Parathyroid adenoma (tissue), 2 donors: ENCODE results near the gene LBR.
"Not testable (repeated sequence)": the region's sequence is repeated elsewhere in the genome, so short reads cannot be mapped to it uniquely, and the experiment has no call there.

Source experiments
- H2AFZ ChIP-seq: fragments of 300-600 bp; sonication (generic); one replicate; pipeline ENCODE4 v1.7.0; 2017; ENCODE audit warnings: antibody characterized with exemption, mild to moderate bottlenecking
- H3K27ac ChIP-seq: fragments of 300-600 bp; sonication (generic); one replicate; pipeline ENCODE4 v1.7.0; 2017
- H3K27me3 ChIP-seq: fragments of 300-600 bp; sonication (generic); one replicate; pipeline ENCODE4 v1.7.0; 2017; ENCODE audit warnings: low read length; ENCODE audit not compliant: control insufficient read depth, insufficient read depth
- H3K36me3 ChIP-seq: fragments of 300-600 bp; sonication (generic); one replicate; pipeline ENCODE4 v1.7.0; 2017; ENCODE audit warnings: low read length; ENCODE audit not compliant: control insufficient read depth, insufficient read depth
- H3K4me1 ChIP-seq: fragments of 300-600 bp; sonication (generic); one replicate; pipeline ENCODE4 v1.7.0; 2017; ENCODE audit warnings: control low read depth
- H3K4me2 ChIP-seq: fragments of 300-600 bp; sonication (generic); one replicate; pipeline ENCODE4 v1.7.0; 2017; ENCODE audit warnings: low read length
- H3K4me3 ChIP-seq: fragments of 300-600 bp; sonication (generic); one replicate; pipeline ENCODE4 v1.7.0; 2017; ENCODE audit warnings: low read depth, low read length
- H3K79me2 ChIP-seq: fragments of 300-600 bp; sonication (generic); one replicate; pipeline ENCODE4 v1.7.0; 2017; ENCODE audit warnings: control low read depth
- H3K9ac ChIP-seq: fragments of 300-600 bp; sonication (generic); one replicate; pipeline ENCODE4 v1.7.0; 2017; ENCODE audit warnings: mild to moderate bottlenecking
- H3K9me3 ChIP-seq: fragments of 300-600 bp; sonication (generic); one replicate; pipeline ENCODE4 v1.7.0; 2017; ENCODE audit warnings: low read length; ENCODE audit not compliant: control insufficient read depth
- TF ChIP-seq, protein P1 (sequence below): fragments of 300-600 bp; sonication (generic); IDR thresholded peaks from one replicate; pipeline ENCODE4 v1.7.0; 2017; ENCODE audit warnings: antibody characterized with exemption, mild to moderate bottlenecking
- donor health status: primary hyperparathyroidism.

Gene LBR

DNA sequence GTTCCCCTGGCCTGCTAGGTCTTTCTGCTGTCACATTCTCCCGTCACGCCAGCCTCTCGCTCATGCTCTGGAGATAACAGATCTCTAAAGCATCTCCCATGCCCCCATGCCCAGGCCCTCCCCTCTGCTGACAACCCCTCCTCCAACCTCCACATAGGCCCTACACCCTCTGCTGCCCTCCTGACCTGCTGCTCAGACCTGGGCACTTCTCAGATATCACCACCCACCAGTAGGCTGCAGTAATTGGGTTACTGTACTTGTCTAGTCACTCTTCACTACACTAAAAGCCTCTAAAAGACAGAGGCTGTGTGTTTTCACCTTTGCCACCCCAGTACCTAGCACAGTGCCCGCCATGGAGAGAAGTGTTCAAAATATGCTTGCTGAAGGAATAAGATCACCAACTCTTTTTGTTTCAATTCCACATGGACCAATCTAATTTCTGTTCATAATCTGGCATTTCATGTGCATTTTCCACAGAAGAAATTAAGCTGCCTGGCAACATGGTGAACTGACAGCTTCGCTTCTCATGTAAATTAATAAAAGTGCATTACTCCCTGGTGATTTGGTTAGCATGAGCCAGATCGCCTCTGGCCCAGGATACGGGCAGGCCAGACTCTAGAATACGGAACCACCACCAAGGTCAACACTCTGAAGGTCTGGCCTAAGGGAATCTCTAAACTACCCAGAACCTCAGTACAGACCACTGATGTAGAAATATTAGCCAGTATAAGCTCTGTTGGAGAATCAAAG is 20.7 kb downstream of the LBR start:
- TF ChIP-seq, protein P1, sequence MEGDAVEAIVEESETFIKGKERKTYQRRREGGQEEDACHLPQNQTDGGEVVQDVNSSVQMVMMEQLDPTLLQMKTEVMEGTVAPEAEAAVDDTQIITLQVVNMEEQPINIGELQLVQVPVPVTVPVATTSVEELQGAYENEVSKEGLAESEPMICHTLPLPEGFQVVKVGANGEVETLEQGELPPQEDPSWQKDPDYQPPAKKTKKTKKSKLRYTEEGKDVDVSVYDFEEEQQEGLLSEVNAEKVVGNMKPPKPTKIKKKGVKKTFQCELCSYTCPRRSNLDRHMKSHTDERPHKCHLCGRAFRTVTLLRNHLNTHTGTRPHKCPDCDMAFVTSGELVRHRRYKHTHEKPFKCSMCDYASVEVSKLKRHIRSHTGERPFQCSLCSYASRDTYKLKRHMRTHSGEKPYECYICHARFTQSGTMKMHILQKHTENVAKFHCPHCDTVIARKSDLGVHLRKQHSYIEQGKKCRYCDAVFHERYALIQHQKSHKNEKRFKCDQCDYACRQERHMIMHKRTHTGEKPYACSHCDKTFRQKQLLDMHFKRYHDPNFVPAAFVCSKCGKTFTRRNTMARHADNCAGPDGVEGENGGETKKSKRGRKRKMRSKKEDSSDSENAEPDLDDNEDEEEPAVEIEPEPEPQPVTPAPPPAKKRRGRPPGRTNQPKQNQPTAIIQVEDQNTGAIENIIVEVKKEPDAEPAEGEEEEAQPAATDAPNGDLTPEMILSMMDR = no peak
- no peaks in the 10 kb centered on the region for H3K9me3 ChIP-seq
- no peak overlapping the region for H3K27ac ChIP-seq
- H3K79me2 ChIP-seq = no peaks in the 10 kb centered on the region
- no peaks in the 10 kb centered on the region for H3K36me3 ChIP-seq
- H3K9ac ChIP-seq = no peak overlapping the region
- no peak overlapping the region for H2AFZ ChIP-seq
- H3K4me2 ChIP-seq = no peak overlapping the region
- H3K4me3 ChIP-seq = no peak overlapping the region
- no peaks in the 10 kb centered on the region for H3K27me3 ChIP-seq
- no peaks in the 10 kb centered on the region for H3K4me1 ChIP-seq

DNA sequence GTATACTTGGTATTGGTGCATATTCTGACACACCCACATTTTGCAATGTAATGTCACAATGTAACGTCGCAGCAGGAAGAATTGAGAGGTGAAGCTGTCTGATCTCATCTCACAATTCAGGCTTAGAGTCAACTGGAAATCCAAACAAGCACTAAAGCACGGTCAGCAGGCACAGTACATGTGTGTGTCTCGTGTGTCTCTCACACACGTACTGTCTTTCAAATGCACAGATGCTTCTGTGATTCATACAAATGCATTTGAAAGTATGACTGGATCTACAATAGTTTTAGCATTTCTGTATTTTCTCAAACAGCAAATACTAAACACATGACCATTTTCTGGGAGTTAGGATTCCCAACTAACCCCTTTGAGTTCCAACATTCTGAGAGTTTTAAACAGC is 26.9 kb downstream of the LBR start:
- H3K79me2 ChIP-seq = no peaks in the 10 kb centered on the region
- no peaks in the 10 kb centered on the region for H3K4me1 ChIP-seq
- H3K36me3 ChIP-seq = no peaks in the 10 kb centered on the region
- H3K9ac ChIP-seq = no peak overlapping the region
- H3K9me3 ChIP-seq = no peaks in the 10 kb centered on the region
- no peak overlapping the region for H3K4me2 ChIP-seq
- H3K4me3 ChIP-seq = no peak overlapping the region
- H3K27ac ChIP-seq = no peak overlapping the region
- no peaks in the 10 kb centered on the region for H3K27me3 ChIP-seq
- no peak overlapping the region for H2AFZ ChIP-seq
- TF ChIP-seq, protein P1 = no peak

DNA sequence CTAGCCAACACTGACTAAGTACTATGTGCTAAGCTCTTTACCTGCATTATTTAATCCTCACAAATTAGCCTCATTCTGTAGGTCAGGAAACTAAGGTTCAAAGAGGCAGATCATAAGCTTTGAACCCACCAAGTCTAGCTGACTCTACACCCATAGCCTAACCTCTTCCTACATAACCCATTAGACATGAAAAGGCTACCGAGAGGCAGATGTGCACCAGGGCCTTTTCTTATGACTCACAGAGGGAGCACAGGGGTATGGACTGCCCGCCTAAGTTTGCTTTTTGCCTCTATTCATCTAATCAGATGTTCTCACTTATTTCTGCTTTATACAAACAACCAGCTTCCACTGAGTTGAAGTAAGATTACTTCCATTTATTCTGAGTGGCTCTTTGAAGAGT is 31.5 kb downstream of the LBR start:
- TF ChIP-seq, protein P1 = no peak
- H3K9ac ChIP-seq = no peak overlapping the region
- no peaks in the 10 kb centered on the region for H3K36me3 ChIP-seq
- no peaks in the 10 kb centered on the region for H3K79me2 ChIP-seq
- no peaks in the 10 kb centered on the region for H3K27me3 ChIP-seq
- H2AFZ ChIP-seq = no peak overlapping the region
- H3K4me3 ChIP-seq = no peak overlapping the region
- H3K9me3 ChIP-seq = no peaks in the 10 kb centered on the region
- H3K27ac ChIP-seq = no peak overlapping the region
- H3K4me1 ChIP-seq = no peaks in the 10 kb centered on the region
- no peak overlapping the region for H3K4me2 ChIP-seq

GRCh38 chr1:225389843-225390242 is 38.0 kb downstream of the LBR start:
- H3K4me2 ChIP-seq = no peak overlapping the region
- no peak overlapping the region for H2AFZ ChIP-seq
- no peaks in the 10 kb centered on the region for H3K9me3 ChIP-seq
- H3K36me3 ChIP-seq = no peaks in the 10 kb centered on the region
- TF ChIP-seq, protein P1 = no peak
- no peak overlapping the region for H3K4me3 ChIP-seq
- H3K79me2 ChIP-seq = no peaks in the 10 kb centered on the region
- H3K9ac ChIP-seq = no peak overlapping the region
- no peaks in the 10 kb centered on the region for H3K27me3 ChIP-seq
- no peaks in the 10 kb centered on the region for H3K4me1 ChIP-seq
- no peak overlapping the region for H3K27ac ChIP-seq

- no peaks in the 10 kb centered on the region for H3K4me1 ChIP-seq
- TF ChIP-seq, protein P1 = no peak
- H3K9ac ChIP-seq = no peak overlapping the region
- no peaks in the 10 kb centered on the region for H3K27me3 ChIP-seq
- H3K79me2 ChIP-seq = no peaks in the 10 kb centered on the region
- no peak overlapping the region for H3K27ac ChIP-seq
- no peak overlapping the region for H3K4me3 ChIP-seq
- H3K36me3 ChIP-seq = no peaks in the 10 kb centered on the region
- no peaks in the 10 kb centered on the region for H3K9me3 ChIP-seq
- no peak overlapping the region for H2AFZ ChIP-seq
- no peak overlapping the region for H3K4me2 ChIP-seq
Measured at GRCh38 chr1:225388372-225388771, 39.5 kb downstream of the LBR start.

DNA sequence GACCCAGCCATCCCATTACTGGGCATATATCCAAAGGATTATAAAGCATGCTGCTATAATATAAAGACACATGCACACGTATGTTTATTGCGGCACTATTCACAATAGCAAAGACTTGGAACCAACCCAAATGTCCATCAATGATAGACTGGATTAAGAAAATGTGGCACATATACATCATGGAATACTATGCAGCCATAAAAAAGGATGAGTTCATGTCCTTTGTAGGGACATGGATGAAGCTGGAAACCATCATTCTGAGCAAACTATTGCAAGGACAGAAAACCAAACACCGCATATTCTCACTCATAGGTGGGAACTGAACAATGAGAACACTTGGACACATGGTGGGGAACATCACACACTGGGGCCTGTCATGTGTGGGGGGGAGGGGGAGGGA is 41.0 kb downstream of the LBR start:
- H3K9me3 ChIP-seq, H3K9ac ChIP-seq, H3K4me1 ChIP-seq, H3K27ac ChIP-seq, H3K79me2 ChIP-seq, H3K36me3 ChIP-seq, H2AFZ ChIP-seq, H3K4me3 ChIP-seq, H3K27me3 ChIP-seq, H3K4me2 ChIP-seq: not testable (repeated sequence)
